ENCODE data around the gene BASP1. TPM values are rescaled to one million over a fixed set of nuclear protein-coding genes. Genes with fewer than 3 reads are reported as not detected.

The BASP1 gene
- total and polyA plus RNA-seq, 7 donors, result 0.64 to 1.9 (median 1.1) TPM

- Histone ChIP-seq H3K4me3 (no peak overlapping the region), H3K27me3 (ENCODE audit: insufficient read depth in 3 of 3, low read length in 2 of 3) (no peaks in the 10 kb centered on the region), H3K4me1 (no peaks in the 10 kb centered on the region), H3K27ac (no peak overlapping the region), H3K36me3 (ENCODE audit: insufficient read depth in 1 of 2, low read depth in 1 of 2) (no peaks in the 10 kb centered on the region), H3K9me3 (no peaks in the 10 kb centered on the region)
- ATAC-seq (no peak), DNase-seq (no peak)
- intact Hi-C loops (cut with DNase I), result no loop called here
- WGBS, 3 donors, result 68 to 70% (median 69%) methylated on average over 5 of the region's 5 CpGs
- TF ChIP-seq, protein P1, sequence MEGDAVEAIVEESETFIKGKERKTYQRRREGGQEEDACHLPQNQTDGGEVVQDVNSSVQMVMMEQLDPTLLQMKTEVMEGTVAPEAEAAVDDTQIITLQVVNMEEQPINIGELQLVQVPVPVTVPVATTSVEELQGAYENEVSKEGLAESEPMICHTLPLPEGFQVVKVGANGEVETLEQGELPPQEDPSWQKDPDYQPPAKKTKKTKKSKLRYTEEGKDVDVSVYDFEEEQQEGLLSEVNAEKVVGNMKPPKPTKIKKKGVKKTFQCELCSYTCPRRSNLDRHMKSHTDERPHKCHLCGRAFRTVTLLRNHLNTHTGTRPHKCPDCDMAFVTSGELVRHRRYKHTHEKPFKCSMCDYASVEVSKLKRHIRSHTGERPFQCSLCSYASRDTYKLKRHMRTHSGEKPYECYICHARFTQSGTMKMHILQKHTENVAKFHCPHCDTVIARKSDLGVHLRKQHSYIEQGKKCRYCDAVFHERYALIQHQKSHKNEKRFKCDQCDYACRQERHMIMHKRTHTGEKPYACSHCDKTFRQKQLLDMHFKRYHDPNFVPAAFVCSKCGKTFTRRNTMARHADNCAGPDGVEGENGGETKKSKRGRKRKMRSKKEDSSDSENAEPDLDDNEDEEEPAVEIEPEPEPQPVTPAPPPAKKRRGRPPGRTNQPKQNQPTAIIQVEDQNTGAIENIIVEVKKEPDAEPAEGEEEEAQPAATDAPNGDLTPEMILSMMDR (IDR thresholded peaks at IDR 0.05), result no peak
These were observed 42.3 kb downstream of the BASP1 start for GRCh38 chr5:17259630-17260257.

- no peak for ATAC-seq
- TF ChIP-seq, protein P1 (IDR thresholded peaks at IDR 0.05), result no peak
- DNase-seq, result no peak
- WGBS, 3 donors, result 88 to 93% (median 90%) methylated on average over 5 of the region's 5 CpGs
- no peaks in the 10 kb centered on the region for H3K27me3 ChIP-seq (ENCODE audit: insufficient read depth in 3 of 3, low read length in 2 of 3)
- intact Hi-C loops (cut with DNase I), result no loop called here
- no peak overlapping the region for H3K4me3 ChIP-seq
- no peaks in the 10 kb centered on the region for H3K4me1 ChIP-seq
- H3K9me3 ChIP-seq, result no peaks in the 10 kb centered on the region
- H3K36me3 ChIP-seq (ENCODE audit: insufficient read depth in 1 of 2, low read depth in 1 of 2), result no peaks in the 10 kb centered on the region
- no peak overlapping the region for H3K27ac ChIP-seq
These were observed 43.1 kb downstream of the BASP1 start for GRCh38 chr5:17260549-17260948.

DNA sequence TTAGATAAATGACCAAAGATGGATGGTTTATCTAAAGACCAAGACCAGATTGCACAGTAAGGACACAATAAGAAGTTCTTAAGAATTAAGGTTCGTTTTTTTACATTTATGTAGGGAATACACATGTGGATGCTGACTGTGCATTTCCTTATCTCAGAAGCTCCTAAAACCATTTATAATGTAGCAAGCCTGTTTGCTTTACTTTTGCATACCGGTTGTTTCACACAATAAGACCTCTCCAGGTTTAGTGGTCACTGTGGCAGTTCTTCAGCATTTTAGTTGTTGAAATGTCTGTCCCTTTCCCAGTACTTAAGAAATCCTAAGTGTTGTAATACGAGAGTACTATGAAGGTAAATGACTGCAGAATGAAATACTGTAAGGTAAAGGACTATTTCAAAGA, 43.6 kb downstream of the BASP1 start:
- 67 to 78% (median 72%) methylated on average over 3 of the region's 3 CpGs for WGBS, 3 donors
- no peaks in the 10 kb centered on the region for H3K36me3 ChIP-seq (ENCODE audit: insufficient read depth in 1 of 2, low read depth in 1 of 2)
- H3K27ac ChIP-seq, result no peak overlapping the region
- no peak overlapping the region for H3K4me3 ChIP-seq
- DNase-seq (no peak), ATAC-seq (no peak)
- intact Hi-C loops (cut with DNase I), result no loop called here
- no peaks in the 10 kb centered on the region for H3K27me3 ChIP-seq (ENCODE audit: insufficient read depth in 3 of 3, low read length in 2 of 3)
- H3K4me1 ChIP-seq, result no peaks in the 10 kb centered on the region
- TF ChIP-seq, protein P1 (IDR thresholded peaks at IDR 0.05), result no peak
- H3K9me3 ChIP-seq, result no peaks in the 10 kb centered on the region

DNA sequence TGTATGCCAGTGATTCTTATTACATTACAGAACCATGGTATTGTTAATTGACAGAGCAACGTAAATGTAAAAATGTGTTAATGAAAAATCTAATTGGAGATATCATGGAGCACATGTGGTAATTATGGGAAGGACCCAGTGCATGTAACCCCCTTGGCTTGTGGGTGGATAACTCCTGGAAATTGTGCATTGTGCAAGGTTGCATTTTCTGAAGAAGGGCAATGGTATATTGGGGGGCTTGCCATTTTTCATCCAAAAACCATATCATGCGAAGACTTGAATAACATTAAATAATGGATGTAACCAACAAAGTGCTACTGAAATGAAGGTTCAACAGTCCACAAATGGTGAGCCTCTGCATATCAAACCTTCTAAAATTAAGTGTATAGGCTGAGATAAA, 47.6 kb downstream of the BASP1 start:
- TF ChIP-seq, protein P1 (IDR thresholded peaks at IDR 0.05), result no peak
- H3K36me3 ChIP-seq (ENCODE audit: insufficient read depth in 1 of 2, low read depth in 1 of 2), result no peaks in the 10 kb centered on the region
- no peaks in the 10 kb centered on the region for H3K4me1 ChIP-seq
- intact Hi-C loops (cut with DNase I), result no loop called here
- no peaks in the 10 kb centered on the region for H3K27me3 ChIP-seq (ENCODE audit: insufficient read depth in 3 of 3, low read length in 2 of 3)
- no peaks in the 10 kb centered on the region for H3K9me3 ChIP-seq
- ATAC-seq (no peak), DNase-seq (no peak)
- 95 to 96% (median 96%) methylated on average over 2 of the region's 2 CpGs for WGBS, 3 donors
- no peak overlapping the region for H3K4me3 ChIP-seq
- no peak overlapping the region for H3K27ac ChIP-seq

GRCh38 chr5:17267106-17267505, 49.7 kb downstream of the BASP1 start:
- no peak for DNase-seq
- Histone ChIP-seq H3K4me3 (no peak overlapping the region), H3K27me3 (ENCODE audit: insufficient read depth in 3 of 3, low read length in 2 of 3) (no peaks in the 10 kb centered on the region), H3K36me3 (ENCODE audit: insufficient read depth in 1 of 2, low read depth in 1 of 2) (no peaks in the 10 kb centered on the region), H3K9me3 (no peaks in the 10 kb centered on the region), H3K27ac (no peak overlapping the region), H3K4me1 (no peaks in the 10 kb centered on the region)
- TF ChIP-seq, protein P1 (IDR thresholded peaks at IDR 0.05), result no peak
- intact Hi-C loops (cut with DNase I), result no loop called here
- 90 to 92% (median 92%) methylated on average over 5 of the region's 5 CpGs for WGBS, 3 donors
- ATAC-seq, result no peak
